Measurements from ENCODE around the gene CST9.
"Not testable (repeated sequence)": the region's sequence is repeated elsewhere in the genome, so short reads cannot be mapped to it uniquely, and the experiment has no call there.

Gene CST9

GRCh38 chr20:23588434-23589403 is 17.0 kb downstream of the CST9 start:
- no peak overlapping the region for H3K27ac ChIP-seq
- TF ChIP-seq Cebpa-rat (IDR thresholded peaks at IDR 0.05): no peak
- no peaks in the 10 kb centered on the region for H3K36me3 ChIP-seq
- H3K4me3 ChIP-seq: no peak overlapping the region
- H3K9ac ChIP-seq: no peak overlapping the region
- H3K9me3 ChIP-seq: no peaks in the 10 kb centered on the region
- no peaks in the 10 kb centered on the region for H3K27me3 ChIP-seq
- H3K4me1 ChIP-seq: peaks cover 8% of the 10 kb centered on the region; the same call in 1 of the 2 replicates
- no peak overlapping the region for H3K4me2 ChIP-seq
- no peaks in the 10 kb centered on the region for H4K20me1 ChIP-seq

GRCh38 chr20:23587631-23588030 is 18.1 kb downstream of the CST9 start:
- Histone ChIP-seq H3K9me3 (no peaks in the 10 kb centered on the region), H3K9ac (no peak overlapping the region), H3K27ac (no peak overlapping the region), H3K4me1 (peaks cover 8% of the 10 kb centered on the region; the same call in 1 of the 2 replicates), H3K27me3 (no peaks in the 10 kb centered on the region), H4K20me1 (no peaks in the 10 kb centered on the region), H3K4me2 (no peak overlapping the region), H3K4me3 (no peak overlapping the region), H3K36me3 (no peaks in the 10 kb centered on the region)
- TF ChIP-seq Cebpa-rat (IDR thresholded peaks at IDR 0.05): no peak

DNA sequence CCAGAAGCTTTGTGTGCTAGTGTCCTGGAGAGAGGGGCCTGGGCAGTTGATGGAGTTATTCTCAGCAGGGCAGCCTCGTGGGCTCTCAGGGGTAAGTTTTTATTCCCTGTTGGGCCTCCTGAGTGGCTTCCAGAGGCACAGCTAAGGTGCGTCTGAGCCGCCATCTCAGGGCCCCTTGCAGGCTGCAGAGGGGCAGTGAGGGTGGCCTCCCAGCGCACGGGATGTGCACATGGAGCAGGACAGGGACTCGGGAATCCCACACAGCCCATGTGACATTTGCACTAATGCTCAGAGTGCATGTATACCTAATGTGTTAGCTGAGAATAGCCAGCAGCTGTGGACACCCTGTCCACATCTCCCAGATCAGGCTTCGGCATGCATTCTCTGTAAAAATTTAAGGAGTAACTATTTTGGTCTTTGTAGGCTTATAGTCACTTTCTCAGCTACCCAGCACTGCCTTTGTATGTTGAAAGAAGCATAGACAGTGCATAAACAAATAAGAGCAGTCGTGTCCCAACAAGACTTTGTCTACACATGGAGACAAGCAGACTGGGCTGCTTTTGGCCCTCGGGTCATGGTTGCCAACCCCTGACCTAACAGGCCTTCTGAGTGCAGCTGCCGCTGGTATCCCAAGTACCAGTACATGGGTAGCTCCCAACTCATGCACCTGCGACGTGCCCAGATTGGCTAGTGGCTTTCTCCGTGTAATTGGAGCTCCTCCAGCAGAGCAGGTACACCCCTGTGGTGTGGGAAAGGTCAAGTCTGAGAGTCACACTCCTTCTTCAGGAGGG is 18.8 kb downstream of the CST9 start:
- Histone ChIP-seq H4K20me1 (no peaks in the 10 kb centered on the region), H3K4me2 (no peak overlapping the region), H3K9ac (no peak overlapping the region), H3K4me3 (no peak overlapping the region), H3K36me3 (no peaks in the 10 kb centered on the region), H3K9me3 (no peaks in the 10 kb centered on the region), H3K27ac (no peak overlapping the region), H3K4me1 (peaks cover 8% of the 10 kb centered on the region; the same call in 1 of the 2 replicates), H3K27me3 (no peaks in the 10 kb centered on the region)
- no peak for TF ChIP-seq Cebpa-rat (IDR thresholded peaks at IDR 0.05)

GRCh38 chr20:23585808-23586734 is 19.6 kb downstream of the CST9 start:
- peaks cover 8% of the 10 kb centered on the region; the same call in 1 of the 2 replicates for H3K4me1 ChIP-seq
- H3K4me2 ChIP-seq: no peak overlapping the region
- TF ChIP-seq Cebpa-rat (IDR thresholded peaks at IDR 0.05): no peak
- no peak overlapping the region for H3K27ac ChIP-seq
- H3K9me3 ChIP-seq: no peaks in the 10 kb centered on the region
- no peak overlapping the region for H3K9ac ChIP-seq
- no peaks in the 10 kb centered on the region for H3K36me3 ChIP-seq
- H3K27me3 ChIP-seq: no peaks in the 10 kb centered on the region
- no peaks in the 10 kb centered on the region for H4K20me1 ChIP-seq
- no peak overlapping the region for H3K4me3 ChIP-seq

GRCh38 chr20:23585449-23585807 is 20.3 kb downstream of the CST9 start:
- no peak overlapping the region for H3K4me3 ChIP-seq
- peaks cover 8% of the 10 kb centered on the region; the same call in 1 of the 2 replicates for H3K4me1 ChIP-seq
- no peaks in the 10 kb centered on the region for H4K20me1 ChIP-seq
- H3K27ac ChIP-seq: no peak overlapping the region
- no peaks in the 10 kb centered on the region for H3K27me3 ChIP-seq
- no peak overlapping the region for H3K4me2 ChIP-seq
- TF ChIP-seq Cebpa-rat (IDR thresholded peaks at IDR 0.05): no peak
- no peaks in the 10 kb centered on the region for H3K9me3 ChIP-seq
- H3K9ac ChIP-seq: no peak overlapping the region
- no peaks in the 10 kb centered on the region for H3K36me3 ChIP-seq

DNA sequence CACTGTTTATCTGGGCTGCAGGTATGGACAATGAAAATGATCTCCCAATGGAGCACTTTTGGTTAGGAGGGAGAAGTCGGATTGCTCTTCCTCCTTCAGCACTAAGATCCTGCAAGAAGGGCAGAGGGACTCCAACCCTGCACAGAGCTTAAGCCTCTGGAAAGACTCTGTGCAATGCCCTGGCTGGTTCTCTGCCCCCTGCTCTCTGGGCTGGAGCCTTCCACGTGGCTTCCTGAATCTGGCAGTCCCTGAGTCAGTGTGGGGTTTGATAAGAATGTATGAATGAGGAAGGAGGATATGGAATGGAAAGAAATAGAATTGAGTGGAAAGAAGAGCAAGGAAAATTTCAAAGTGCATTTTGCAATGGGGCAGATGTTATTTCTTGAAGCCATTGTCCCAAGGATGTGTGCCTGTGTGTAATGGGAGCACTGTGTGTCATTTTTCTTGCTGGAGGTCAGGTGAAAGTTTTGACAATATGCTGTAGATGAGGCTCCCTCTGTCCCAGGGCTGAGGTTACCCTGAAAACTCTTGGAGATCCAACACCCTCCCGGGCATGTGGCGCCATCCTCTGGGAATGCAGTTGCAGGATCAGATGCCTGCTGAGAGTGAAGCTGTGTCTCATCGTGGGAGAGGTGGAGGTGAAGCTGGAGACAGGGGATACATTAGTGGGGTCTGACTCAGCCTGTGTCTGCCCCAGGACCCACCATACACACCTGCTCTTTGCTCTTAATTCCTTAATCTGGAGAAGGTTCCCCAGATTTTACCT is 21.1 kb downstream of the CST9 start:
- TF ChIP-seq Cebpa-rat (IDR thresholded peaks at IDR 0.05): no peak
- Histone ChIP-seq H3K4me3 (no peak overlapping the region), H3K4me2 (no peak overlapping the region), H3K27me3 (no peaks in the 10 kb centered on the region), H3K9ac (no peak overlapping the region), H3K27ac (no peak overlapping the region), H3K4me1 (peaks cover 8% of the 10 kb centered on the region; the same call in 1 of the 2 replicates), H3K36me3 (no peaks in the 10 kb centered on the region), H4K20me1 (no peaks in the 10 kb centered on the region), H3K9me3 (no peaks in the 10 kb centered on the region)

DNA sequence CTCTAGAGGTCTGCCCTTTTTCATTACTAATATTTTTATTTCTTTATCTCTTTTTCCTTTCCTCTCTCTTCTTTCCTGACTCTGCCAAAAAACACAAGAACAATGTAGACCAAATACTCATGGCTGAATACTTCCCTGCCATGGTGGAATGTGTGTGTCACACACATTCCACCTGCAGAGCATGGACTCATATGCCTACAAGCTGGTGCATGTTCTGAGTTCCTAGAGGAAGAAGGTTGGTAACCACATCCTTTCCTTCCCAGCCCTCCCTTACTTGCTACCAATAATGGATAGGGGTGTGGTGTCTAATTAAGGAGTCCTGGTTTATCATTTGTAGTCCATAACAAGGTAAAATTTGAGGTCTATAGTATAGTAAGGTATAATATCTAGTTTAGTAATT is 22.2 kb downstream of the CST9 start:
- Histone ChIP-seq H3K9me3 (no peaks in the 10 kb centered on the region), H3K27ac (no peak overlapping the region), H3K4me2 (no peak overlapping the region), H3K4me1 (peaks cover 2% of the 10 kb centered on the region; the same call in 1 of the 2 replicates), H4K20me1 (no peaks in the 10 kb centered on the region), H3K9ac (no peak overlapping the region), H3K27me3 (no peaks in the 10 kb centered on the region), H3K36me3 (no peaks in the 10 kb centered on the region), H3K4me3 (no peak overlapping the region)
- TF ChIP-seq Cebpa-rat (IDR thresholded peaks at IDR 0.05): no peak

- H3K4me3 ChIP-seq: no peak overlapping the region
- H4K20me1 ChIP-seq: no peaks in the 10 kb centered on the region
- no peaks in the 10 kb centered on the region for H3K9me3 ChIP-seq
- no peak overlapping the region for H3K9ac ChIP-seq
- H3K4me1 ChIP-seq: no peaks in the 10 kb centered on the region
- H3K27me3 ChIP-seq: no peaks in the 10 kb centered on the region
- no peak overlapping the region for H3K27ac ChIP-seq
- no peaks in the 10 kb centered on the region for H3K36me3 ChIP-seq
- no peak for TF ChIP-seq Cebpa-rat (IDR thresholded peaks at IDR 0.05)
- H3K4me2 ChIP-seq: no peak overlapping the region
These were observed 23.4 kb downstream of the CST9 start for GRCh38 chr20:23582293-23582692.

- not testable (repeated sequence) for H4K20me1 ChIP-seq, H3K36me3 ChIP-seq, H3K4me2 ChIP-seq, H3K4me1 ChIP-seq, H3K9me3 ChIP-seq, H3K27ac ChIP-seq, H3K4me3 ChIP-seq, H3K27me3 ChIP-seq, H3K9ac ChIP-seq
These were observed 23.9 kb downstream of the CST9 start for GRCh38 chr20:23581833-23582232.
